ENCODE data around the gene FUT7.

The FUT7 gene

DNA sequence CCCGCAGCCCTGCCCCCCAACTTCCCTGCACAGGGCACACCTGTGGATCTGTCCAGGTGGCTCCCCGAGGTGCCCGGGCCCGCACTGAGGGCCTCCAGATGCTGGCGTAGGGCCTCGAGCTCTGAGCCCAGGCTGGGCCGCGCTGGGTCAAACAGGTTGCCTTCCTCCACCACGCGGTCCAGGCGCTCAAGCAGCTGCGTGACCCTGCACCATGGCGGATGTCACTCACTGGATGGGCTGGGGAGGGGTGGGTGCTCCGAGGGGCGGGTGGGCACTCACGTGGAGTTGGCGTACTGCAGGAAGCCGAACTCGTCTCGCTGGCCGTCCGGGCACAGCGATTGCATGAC is 9.3 kb downstream of the FUT7 start:
- H3K9me3 Mint-ChIP-seq (ENCODE audit: low read depth): no peaks in the 10 kb centered on the region
- H3K27ac Mint-ChIP-seq: no peak overlapping the region
- peaks cover 7% of the 10 kb centered on the region for H3K4me1 Mint-ChIP-seq (ENCODE audit: low read depth)
- H3K4me3 Mint-ChIP-seq: no peak overlapping the region
- no peaks in the 10 kb centered on the region for H3K36me3 Mint-ChIP-seq
- no peaks in the 10 kb centered on the region for H3K27me3 Mint-ChIP-seq

DNA sequence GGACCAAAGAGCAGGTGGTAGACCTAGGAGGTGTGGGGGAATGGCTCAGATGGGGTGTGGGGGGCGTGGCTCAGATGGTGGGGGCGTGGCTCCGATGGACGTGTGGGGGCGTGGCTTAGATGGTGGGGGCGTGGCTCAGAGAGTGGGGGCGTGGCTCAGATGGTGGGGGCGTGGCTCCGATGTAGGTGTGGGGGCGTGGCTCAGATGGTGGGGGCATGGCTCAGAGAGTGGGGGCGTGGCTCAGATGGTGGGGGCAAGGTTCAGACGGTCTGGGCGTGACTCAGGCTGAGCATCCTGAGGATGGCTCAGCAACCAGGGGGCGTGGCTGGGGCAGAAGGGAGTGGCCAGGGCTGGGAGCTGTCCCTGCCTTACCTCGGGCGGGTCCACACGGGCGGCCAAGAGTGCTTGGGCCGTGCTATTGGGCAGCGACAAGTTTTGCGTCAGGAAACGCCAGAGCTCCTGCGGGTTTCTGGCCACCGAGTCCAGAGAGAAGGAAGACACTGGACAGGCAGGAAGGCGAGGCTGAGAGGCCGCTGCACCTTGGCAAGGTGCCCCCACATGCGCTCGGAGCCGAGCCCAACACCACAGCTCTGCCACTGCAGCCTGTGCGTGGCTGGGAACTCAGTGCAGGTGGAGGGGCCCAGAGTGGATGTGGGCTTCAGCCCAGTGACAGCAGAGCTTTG is 9.8 kb downstream of the FUT7 start:
- Mint-ChIP-seq H3K4me1 (ENCODE audit: low read depth) (peaks cover 5% of the 10 kb centered on the region), H3K36me3 (no peaks in the 10 kb centered on the region), H3K27ac (no peak overlapping the region), H3K27me3 (no peaks in the 10 kb centered on the region), H3K4me3 (no peak overlapping the region), H3K9me3 (ENCODE audit: low read depth) (no peaks in the 10 kb centered on the region)

DNA sequence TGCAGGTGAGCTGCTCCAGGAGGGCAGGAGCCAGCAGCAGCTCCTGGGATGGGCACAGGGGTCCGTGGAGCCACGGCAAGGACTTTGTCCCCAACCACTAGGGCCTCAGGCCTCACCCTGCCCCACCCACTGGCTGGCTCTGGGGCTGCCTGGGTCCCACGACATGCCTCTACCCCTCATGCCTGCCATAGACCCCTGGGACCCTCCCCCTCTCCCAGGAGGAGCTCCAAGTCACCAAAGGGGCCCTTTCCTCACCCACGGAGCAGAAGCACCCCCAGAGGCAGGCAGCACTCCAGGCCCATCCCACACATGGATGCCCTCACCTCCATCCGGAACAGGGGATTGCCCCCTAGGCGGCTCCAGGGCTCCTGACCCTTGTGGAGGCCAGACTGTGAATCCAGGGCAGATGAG is 10.3 kb downstream of the FUT7 start:
- H3K4me1 Mint-ChIP-seq (ENCODE audit: low read depth): peaks cover 3% of the 10 kb centered on the region
- H3K4me3 Mint-ChIP-seq: no peak overlapping the region
- no peaks in the 10 kb centered on the region for H3K27me3 Mint-ChIP-seq
- H3K9me3 Mint-ChIP-seq (ENCODE audit: low read depth): no peaks in the 10 kb centered on the region
- no peak overlapping the region for H3K27ac Mint-ChIP-seq
- no peaks in the 10 kb centered on the region for H3K36me3 Mint-ChIP-seq

DNA sequence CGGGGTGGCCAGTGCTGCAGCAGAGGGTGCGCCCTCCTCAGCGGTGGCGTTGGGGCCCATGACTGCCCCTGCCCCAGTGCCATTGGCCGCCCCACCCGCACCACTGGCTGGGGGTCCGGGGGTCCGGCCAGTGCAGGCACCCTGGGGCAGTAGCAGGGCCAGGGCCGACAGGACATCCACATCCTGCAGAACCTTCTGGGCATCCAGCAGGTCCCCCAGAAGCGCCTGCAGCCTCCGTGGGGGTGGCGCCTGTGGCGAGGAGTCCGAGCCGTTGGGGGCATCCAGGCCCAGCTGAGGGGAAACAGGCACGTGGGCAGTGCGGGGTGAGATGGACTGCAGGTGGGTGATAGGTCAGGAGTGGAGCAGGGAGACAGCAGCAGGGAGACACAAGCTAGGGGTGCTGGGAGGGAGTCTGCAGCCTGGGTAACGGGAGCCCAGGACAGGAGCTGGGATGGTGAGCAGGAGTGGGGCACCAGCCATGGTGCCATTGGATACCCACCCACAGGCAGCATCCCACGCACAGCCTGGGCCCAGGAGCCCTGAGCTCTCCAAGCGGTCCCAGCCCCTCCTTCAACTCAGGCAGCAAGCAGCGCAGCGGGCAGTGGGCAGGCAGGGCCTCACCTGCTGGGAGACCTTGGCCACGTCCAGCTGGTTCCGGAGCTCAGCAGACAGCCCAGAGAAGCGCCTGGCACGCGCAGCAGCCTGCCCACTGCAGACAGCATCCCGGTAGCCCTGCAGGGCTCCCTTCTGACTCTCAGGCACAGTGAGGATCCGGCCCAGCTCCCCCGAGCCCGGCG is 10.9 kb downstream of the FUT7 start:
- no peaks in the 10 kb centered on the region for H3K36me3 Mint-ChIP-seq
- H3K4me3 Mint-ChIP-seq: no peak overlapping the region
- H3K27me3 Mint-ChIP-seq: no peaks in the 10 kb centered on the region
- H3K9me3 Mint-ChIP-seq (ENCODE audit: low read depth): no peaks in the 10 kb centered on the region
- no peak overlapping the region for H3K27ac Mint-ChIP-seq
- peaks cover 2% of the 10 kb centered on the region for H3K4me1 Mint-ChIP-seq (ENCODE audit: low read depth)

DNA sequence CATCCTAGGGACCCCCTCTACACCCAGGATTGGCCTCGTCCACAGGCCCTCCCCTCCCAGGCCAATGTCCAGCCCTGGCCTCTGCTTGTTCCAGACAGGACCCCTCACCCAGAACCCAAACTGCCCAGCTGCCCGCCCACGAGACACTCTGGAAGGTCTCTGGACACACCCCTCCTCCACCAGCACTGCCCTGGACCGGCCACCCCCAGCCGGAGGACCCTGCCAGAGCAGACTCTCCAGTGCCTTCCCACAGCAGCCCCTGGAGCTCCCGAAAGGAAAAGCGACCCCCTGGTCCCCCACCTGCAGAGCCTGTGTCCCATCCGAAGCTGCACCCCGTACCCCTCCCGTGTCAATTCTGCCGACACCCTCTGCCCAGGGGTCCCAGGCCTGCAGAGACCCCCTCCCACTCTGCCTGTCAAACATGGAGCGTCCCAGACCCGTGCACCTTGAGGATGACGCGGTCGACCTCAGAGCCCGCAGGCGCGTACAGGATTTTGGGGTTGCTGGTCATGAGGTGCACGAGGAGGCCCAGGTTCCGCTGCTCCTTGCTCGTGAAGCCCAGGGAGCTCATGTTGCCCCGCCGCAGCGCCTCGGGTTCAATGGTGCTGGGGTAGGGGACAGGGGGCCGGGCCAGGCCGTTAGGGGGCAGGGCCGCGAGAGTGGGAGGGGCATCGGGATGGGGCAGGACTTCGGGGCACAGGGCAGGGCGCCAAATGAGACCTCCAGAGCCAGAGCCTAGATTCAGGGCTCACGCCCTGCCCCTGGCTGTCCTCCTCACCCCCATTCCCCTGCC is 11.8 kb downstream of the FUT7 start:
- no peaks in the 10 kb centered on the region for H3K9me3 Mint-ChIP-seq (ENCODE audit: low read depth)

DNA sequence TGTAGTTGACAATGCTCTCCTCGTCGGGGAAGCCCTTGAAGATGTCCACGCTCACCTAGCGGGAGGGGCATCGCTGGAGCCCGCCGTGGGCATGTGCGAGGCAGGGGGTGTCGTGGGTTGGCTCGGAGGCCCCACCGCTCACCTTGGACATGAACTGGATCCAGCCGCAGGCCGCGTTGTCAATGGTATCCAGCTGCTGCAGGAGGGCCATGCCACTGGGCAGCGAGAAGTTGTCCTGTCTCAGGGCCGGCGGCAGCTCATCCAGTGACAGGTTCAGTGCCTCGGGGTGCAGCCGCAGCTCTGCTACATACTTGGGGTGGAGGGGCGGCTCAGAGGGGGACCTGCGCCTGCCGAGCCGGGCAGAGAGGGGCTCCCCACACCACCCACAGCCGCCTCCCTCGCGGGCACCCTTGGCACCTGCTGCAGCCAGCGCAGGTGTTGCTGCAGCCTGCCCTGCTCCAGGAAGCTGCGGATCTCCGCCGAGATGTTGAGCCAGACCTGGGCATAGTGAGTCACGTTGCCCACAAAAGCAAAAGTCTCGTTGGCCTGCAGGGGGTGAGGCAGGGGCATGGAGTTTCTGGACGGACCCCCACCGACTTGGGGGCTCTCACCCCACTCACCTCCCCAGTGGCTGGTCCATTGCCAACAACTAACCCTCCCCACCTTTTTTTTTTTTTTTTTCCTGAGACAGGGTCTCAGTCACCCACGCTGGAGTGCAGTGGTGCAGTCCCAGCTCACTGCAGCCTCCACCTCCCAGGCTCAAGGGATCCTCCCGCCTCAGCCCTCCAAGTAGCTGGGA is 12.9 kb downstream of the FUT7 start:
- Mint-ChIP-seq H3K9me3 (ENCODE audit: low read depth) (no peaks in the 10 kb centered on the region), H3K4me1 (ENCODE audit: low read depth) (no peaks in the 10 kb centered on the region), H3K4me3 (no peak overlapping the region), H3K27me3 (no peaks in the 10 kb centered on the region), H3K36me3 (no peaks in the 10 kb centered on the region), H3K27ac (no peak overlapping the region)

More for the DNA sequence above, 11.8 kb downstream of the FUT7 start:
- Mint-ChIP-seq H3K27ac (no peak overlapping the region), H3K4me1 (ENCODE audit: low read depth) (no peaks in the 10 kb centered on the region), H3K4me3 (no peak overlapping the region), H3K27me3 (no peaks in the 10 kb centered on the region), H3K36me3 (no peaks in the 10 kb centered on the region)

DNA sequence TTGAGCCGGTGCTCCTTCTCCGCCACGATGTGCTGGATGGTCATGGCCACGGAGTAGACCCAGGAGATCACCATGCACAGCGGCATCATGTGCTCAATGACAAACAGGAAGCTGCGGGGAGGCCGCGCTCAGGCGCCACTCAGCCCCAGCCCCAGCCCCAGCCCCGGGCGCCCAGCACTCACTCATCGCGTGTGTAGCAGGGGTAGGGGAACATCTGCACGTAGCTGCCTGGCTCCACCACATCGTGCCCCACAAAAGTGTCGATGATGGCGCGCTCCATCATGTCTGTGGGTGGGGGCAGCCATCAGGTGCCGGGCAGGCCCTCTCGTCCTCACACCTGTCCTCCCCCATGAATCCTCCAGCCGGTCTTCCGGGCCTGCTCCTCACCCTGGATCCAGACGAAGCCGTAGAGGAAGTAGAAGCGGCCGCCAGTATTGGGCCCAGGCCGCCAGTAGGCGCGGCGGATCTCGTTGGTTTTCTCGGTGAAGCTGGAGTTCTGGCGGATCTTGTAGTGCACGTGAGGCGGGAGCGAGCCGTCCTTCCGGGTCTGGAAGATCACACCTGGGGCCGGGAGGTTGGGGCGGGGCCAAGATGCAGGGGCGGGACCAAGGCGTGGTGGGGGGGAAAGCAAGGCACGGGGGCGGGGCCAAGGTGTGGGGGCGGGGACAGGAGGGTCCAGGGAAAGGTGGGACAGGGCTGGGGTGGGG is 13.9 kb downstream of the FUT7 start:
- Mint-ChIP-seq H3K4me1 (ENCODE audit: low read depth) (no peaks in the 10 kb centered on the region), H3K27ac (no peak overlapping the region), H3K9me3 (ENCODE audit: low read depth) (no peaks in the 10 kb centered on the region), H3K27me3 (no peaks in the 10 kb centered on the region), H3K36me3 (no peaks in the 10 kb centered on the region), H3K4me3 (no peak overlapping the region)

DNA sequence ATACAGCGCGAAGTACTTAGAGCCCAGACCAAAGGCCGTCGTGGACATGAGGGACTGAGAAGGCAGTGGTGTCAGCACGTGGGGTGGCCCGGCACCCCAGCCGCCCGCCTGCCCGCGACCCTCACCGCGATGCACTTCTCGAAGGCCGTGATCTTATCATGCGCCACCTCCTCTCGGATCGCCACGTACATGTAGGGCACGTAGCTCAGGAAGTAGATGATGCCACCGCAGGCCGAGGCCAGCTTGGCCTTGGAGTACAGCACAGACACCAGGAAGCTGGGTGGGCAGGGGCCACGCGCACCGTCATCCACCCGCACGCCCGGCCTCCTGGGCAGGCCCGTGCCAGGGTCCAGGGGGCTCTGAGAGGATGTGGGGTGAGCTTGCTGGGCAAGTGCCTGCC is 14.8 kb downstream of the FUT7 start:
- no peaks in the 10 kb centered on the region for H3K9me3 Mint-ChIP-seq (ENCODE audit: low read depth)
- H3K36me3 Mint-ChIP-seq: no peaks in the 10 kb centered on the region
- H3K27me3 Mint-ChIP-seq: no peaks in the 10 kb centered on the region
- H3K4me1 Mint-ChIP-seq (ENCODE audit: low read depth): no peaks in the 10 kb centered on the region
- no peak overlapping the region for H3K27ac Mint-ChIP-seq
- H3K4me3 Mint-ChIP-seq: no peak overlapping the region

DNA sequence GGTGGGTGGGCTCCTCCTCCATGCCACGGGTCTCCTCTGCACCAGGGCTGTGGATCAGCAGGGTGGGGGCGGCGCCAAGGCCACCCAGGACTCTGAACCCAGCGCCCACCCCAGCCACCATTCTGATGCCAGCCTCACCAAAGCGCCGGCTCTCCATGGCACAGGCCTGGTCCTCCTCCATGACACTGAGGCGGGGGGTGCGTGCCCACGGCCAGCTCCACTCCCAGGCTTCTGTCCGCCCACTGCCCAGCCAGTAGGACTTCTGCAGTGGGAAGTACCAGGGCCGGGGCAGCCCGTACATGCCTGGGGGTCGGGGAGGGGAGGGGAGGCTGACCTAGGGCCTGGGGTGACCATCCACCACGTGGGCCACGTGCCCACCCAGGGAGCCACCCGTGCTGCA is 15.5 kb downstream of the FUT7 start:
- no peaks in the 10 kb centered on the region for H3K4me1 Mint-ChIP-seq (ENCODE audit: low read depth)

DNA sequence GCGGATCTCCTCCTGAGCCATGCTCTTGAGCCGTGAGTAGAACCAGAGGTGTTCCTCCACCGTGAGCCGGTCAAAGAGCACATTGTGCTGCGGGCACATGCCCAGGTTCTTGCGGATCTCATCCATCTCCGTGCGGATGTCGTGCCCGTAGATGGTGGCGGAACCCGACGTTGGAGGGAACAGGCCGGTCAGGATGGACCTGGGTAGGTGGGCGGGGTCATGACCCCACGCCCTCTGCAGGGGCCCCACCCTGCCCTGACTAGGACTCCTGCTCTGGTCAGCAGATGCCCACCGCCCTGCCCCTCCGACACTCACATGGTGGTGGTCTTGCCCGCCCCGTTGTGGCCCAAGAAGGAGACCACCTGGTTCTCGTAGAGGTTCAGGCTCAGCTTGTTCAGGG is 15.9 kb downstream of the FUT7 start:
- H3K4me3 Mint-ChIP-seq: no peak overlapping the region
- no peak overlapping the region for H3K27ac Mint-ChIP-seq
- no peaks in the 10 kb centered on the region for H3K36me3 Mint-ChIP-seq
- H3K27me3 Mint-ChIP-seq: no peaks in the 10 kb centered on the region
- H3K4me1 Mint-ChIP-seq (ENCODE audit: low read depth): no peaks in the 10 kb centered on the region
- H3K9me3 Mint-ChIP-seq (ENCODE audit: low read depth): no peaks in the 10 kb centered on the region

More for the DNA sequence above, 15.5 kb downstream of the FUT7 start:
- Mint-ChIP-seq H3K9me3 (ENCODE audit: low read depth) (no peaks in the 10 kb centered on the region), H3K36me3 (no peaks in the 10 kb centered on the region), H3K4me3 (no peak overlapping the region), H3K27me3 (no peaks in the 10 kb centered on the region), H3K27ac (no peak overlapping the region)

DNA sequence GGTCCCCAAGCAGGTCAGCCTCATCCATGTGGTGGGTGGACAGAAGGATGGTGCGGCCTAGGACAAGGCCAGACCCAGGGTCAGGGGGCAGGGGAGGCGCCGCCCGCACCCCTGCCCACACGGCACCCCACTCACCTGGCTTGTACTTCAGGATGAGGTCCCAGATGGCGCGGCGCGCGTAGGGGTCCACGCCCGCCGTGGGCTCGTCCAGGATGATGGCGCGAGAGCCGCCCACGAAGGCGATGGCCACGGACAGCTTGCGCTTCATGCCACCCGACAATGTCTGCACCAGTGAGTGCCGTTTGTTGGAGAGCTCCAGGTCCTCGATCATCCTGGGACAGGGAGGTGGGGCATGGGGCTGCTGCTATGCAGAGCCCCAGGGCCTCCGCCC is 16.4 kb downstream of the FUT7 start:
- no peak overlapping the region for H3K27ac Mint-ChIP-seq
- no peak overlapping the region for H3K4me3 Mint-ChIP-seq
- H3K9me3 Mint-ChIP-seq (ENCODE audit: low read depth): no peaks in the 10 kb centered on the region
- H3K27me3 Mint-ChIP-seq: no peaks in the 10 kb centered on the region
- H3K36me3 Mint-ChIP-seq: no peaks in the 10 kb centered on the region
- no peaks in the 10 kb centered on the region for H3K4me1 Mint-ChIP-seq (ENCODE audit: low read depth)

DNA sequence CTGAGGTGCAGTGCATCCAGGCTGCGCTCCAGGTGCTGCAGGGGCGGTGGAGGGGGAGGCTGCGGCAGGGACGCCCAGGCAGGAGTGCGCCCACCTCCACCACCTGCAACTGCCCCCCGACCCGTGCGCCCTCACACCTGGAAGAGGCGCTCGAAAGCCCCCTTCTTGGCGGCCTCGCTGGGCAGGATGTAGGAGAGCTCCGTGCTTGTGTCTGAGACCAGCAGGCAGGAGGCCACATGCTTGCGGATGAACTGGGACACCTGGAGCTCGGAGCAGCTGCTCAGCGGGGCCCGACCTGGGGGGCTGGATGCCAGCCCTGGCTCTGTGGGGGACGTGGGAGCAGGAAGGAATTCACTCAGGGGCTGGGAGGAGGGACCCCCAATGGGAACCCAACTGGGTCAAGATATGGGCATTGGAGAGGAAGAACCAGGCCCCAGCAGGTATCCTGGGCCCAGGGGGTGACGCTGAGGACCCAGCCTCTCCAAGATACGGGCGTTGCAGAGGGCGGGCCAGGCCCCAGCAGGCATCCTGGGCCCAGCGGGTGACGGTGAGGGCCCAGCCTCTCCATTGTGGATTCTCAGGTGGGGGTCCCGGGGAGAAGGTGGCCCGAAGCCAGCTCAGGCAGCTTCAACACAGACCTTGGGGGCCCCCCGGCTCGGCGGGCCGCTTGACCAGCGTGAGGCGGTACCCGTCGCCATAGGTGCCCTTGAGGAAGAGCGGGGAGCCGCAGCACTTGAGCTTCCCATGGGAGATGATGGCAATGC is 16.9 kb downstream of the FUT7 start:
- Mint-ChIP-seq H3K9me3 (ENCODE audit: low read depth) (no peaks in the 10 kb centered on the region), H3K36me3 (no peaks in the 10 kb centered on the region), H3K4me3 (no peak overlapping the region), H3K27ac (no peak overlapping the region), H3K27me3 (no peaks in the 10 kb centered on the region), H3K4me1 (ENCODE audit: low read depth) (no peaks in the 10 kb centered on the region)

DNA sequence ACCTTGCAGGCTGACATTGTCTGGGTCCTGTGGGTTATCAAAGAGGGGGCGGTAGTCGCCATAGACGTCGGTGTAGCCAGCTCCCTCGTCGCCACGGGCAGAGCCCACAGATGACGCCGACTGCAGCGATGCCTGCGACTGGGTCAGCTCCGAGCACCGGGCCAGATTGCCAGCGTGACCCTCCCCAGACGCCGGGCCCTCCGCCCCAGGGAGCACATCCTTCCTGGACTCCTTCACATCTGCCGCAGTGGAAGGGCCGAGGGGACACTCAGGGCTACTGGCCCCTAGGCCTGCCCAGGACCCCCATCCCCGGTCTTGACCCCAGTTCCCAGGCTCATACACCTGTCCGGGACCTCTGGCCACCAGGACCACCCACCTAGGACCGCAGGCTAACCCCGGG is 17.7 kb downstream of the FUT7 start:
- H3K4me1 Mint-ChIP-seq (ENCODE audit: low read depth): no peaks in the 10 kb centered on the region

DNA sequence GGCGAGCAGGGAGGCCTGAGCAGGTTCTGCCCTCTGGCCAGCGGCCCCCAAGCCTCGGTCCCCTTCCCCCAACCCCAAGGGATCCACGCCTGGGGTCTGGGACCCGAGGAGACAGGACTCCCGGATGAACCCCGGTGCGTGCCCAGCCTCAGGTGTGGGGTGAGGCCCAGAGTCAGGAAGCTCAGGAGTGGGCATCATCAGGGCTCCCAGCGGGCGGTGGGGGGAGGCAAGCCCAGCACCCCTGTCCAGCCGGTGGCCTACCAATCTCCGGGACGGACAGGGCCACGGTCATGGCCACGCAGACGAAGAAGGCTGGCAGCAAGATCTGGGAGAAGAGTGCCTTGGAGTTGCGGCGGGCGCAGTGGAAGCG is 18.3 kb downstream of the FUT7 start:
- H3K9me3 Mint-ChIP-seq (ENCODE audit: low read depth): no peaks in the 10 kb centered on the region
- no peak overlapping the region for H3K4me3 Mint-ChIP-seq
- H3K27ac Mint-ChIP-seq: no peak overlapping the region
- H3K36me3 Mint-ChIP-seq: no peaks in the 10 kb centered on the region
- H3K27me3 Mint-ChIP-seq: no peaks in the 10 kb centered on the region
- no peaks in the 10 kb centered on the region for H3K4me1 Mint-ChIP-seq (ENCODE audit: low read depth)

More for the DNA sequence above, 17.7 kb downstream of the FUT7 start:
- Mint-ChIP-seq H3K4me3 (no peak overlapping the region), H3K27ac (no peak overlapping the region), H3K36me3 (no peaks in the 10 kb centered on the region), H3K9me3 (ENCODE audit: low read depth) (no peaks in the 10 kb centered on the region), H3K27me3 (no peaks in the 10 kb centered on the region)
